ENCODE results near the gene RASL11B. TPM values are rescaled to one million over a fixed set of nuclear protein-coding genes. Genes with fewer than 3 reads are reported as not detected.

Gene RASL11B
- total RNA-seq, 2 donors from 2014 or later: 0.35 TPM; not detected in 1

- TF ChIP-seq CTCF (IDR thresholded peaks at IDR 0.05): no peak
- Histone ChIP-seq H3K27ac (no peak overlapping the region), H3K36me3 (no peaks in the 10 kb centered on the region), H3K4me1 (no peaks in the 10 kb centered on the region), H3K9ac (ENCODE audit: low read depth in 2 of 2, low read length in 2 of 2) (no peak overlapping the region), H3K9me3 (no peaks in the 10 kb centered on the region), H3K4me3 (no peak overlapping the region), H3K27me3 (no peaks in the 10 kb centered on the region)
- no peak for DNase-seq
- intact Hi-C loops (cut with DNase I): no loop called here
Observed at GRCh38 chr4:52903273-52903672, 41.2 kb downstream of the RASL11B start.

GRCh38 chr4:52904421-52904820 lies 42.3 kb downstream of the RASL11B start:
- Histone ChIP-seq H3K4me3 (no peak overlapping the region), H3K27me3 (no peaks in the 10 kb centered on the region), H3K27ac (no peak overlapping the region), H3K36me3 (no peaks in the 10 kb centered on the region), H3K9me3 (no peaks in the 10 kb centered on the region), H3K4me1 (no peaks in the 10 kb centered on the region), H3K9ac (ENCODE audit: low read depth in 2 of 2, low read length in 2 of 2) (no peak overlapping the region)
- intact Hi-C loops (cut with DNase I): no loop called here
- no peak for TF ChIP-seq CTCF (IDR thresholded peaks at IDR 0.05)
- no peak for DNase-seq

GRCh38 chr4:52907510-52907909 lies 45.4 kb downstream of the RASL11B start:
- Histone ChIP-seq H3K9ac (ENCODE audit: low read depth in 2 of 2, low read length in 2 of 2) (no peak overlapping the region), H3K9me3 (no peaks in the 10 kb centered on the region), H3K27me3 (no peaks in the 10 kb centered on the region), H3K4me3 (no peak overlapping the region), H3K4me1 (no peaks in the 10 kb centered on the region), H3K27ac (no peak overlapping the region), H3K36me3 (no peaks in the 10 kb centered on the region)
- no peak for DNase-seq
- no peak for TF ChIP-seq CTCF (IDR thresholded peaks at IDR 0.05)
- intact Hi-C loops (cut with DNase I): no loop called here

- Histone ChIP-seq H3K27ac (no peak overlapping the region), H3K9ac (ENCODE audit: low read depth in 2 of 2, low read length in 2 of 2) (no peak overlapping the region), H3K27me3 (no peaks in the 10 kb centered on the region), H3K4me3 (no peak overlapping the region), H3K4me1 (no peaks in the 10 kb centered on the region), H3K36me3 (no peaks in the 10 kb centered on the region), H3K9me3 (no peaks in the 10 kb centered on the region)
- TF ChIP-seq CTCF (IDR thresholded peaks at IDR 0.05): no peak
- DNase-seq: no peak
- intact Hi-C loops (cut with DNase I): no loop called here
Observed at GRCh38 chr4:52910115-52910514, 48.0 kb downstream of the RASL11B start.

- Histone ChIP-seq H3K27ac (no peak overlapping the region), H3K27me3 (no peaks in the 10 kb centered on the region), H3K4me3 (no peak overlapping the region), H3K9me3 (no peaks in the 10 kb centered on the region), H3K36me3 (no peaks in the 10 kb centered on the region), H3K4me1 (no peaks in the 10 kb centered on the region), H3K9ac (ENCODE audit: low read depth in 2 of 2, low read length in 2 of 2) (no peak overlapping the region)
- peak; percentile 59 for TF ChIP-seq CTCF (IDR thresholded peaks at IDR 0.05)
- intact Hi-C loops (cut with DNase I): no loop called here
- DNase-seq: peak; percentile 88
Observed at GRCh38 chr4:52911684-52912294, 49.7 kb downstream of the RASL11B start.

All from colonic mucosa (tissue), 4 donors.